ENCODE results near the gene RNLS.

DNA sequence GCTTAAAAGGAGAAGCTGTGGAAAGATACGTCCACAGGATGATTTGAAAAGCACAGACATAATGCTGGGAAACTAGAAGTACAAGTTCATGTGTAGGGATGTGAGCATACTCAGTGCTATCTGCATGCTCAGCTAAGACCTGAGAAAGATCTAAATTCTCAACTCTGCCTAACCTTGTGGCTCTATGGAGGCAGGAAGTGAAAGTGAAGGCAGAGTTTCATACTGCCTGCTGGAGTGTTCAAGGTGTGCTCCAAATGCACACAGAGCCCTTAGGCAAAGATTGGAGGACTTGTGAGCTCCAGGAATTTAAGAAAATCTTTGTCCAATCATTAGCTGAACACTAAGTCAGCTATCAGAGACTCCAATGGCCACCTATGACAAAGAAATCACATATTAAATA is 190.9 kb downstream of the RNLS start:
- TF ChIP-seq, protein P1, sequence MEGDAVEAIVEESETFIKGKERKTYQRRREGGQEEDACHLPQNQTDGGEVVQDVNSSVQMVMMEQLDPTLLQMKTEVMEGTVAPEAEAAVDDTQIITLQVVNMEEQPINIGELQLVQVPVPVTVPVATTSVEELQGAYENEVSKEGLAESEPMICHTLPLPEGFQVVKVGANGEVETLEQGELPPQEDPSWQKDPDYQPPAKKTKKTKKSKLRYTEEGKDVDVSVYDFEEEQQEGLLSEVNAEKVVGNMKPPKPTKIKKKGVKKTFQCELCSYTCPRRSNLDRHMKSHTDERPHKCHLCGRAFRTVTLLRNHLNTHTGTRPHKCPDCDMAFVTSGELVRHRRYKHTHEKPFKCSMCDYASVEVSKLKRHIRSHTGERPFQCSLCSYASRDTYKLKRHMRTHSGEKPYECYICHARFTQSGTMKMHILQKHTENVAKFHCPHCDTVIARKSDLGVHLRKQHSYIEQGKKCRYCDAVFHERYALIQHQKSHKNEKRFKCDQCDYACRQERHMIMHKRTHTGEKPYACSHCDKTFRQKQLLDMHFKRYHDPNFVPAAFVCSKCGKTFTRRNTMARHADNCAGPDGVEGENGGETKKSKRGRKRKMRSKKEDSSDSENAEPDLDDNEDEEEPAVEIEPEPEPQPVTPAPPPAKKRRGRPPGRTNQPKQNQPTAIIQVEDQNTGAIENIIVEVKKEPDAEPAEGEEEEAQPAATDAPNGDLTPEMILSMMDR (tag by site-specific recombination; IDR thresholded peaks at IDR 0.05) = no peak
- TF ChIP-seq, protein P2, sequence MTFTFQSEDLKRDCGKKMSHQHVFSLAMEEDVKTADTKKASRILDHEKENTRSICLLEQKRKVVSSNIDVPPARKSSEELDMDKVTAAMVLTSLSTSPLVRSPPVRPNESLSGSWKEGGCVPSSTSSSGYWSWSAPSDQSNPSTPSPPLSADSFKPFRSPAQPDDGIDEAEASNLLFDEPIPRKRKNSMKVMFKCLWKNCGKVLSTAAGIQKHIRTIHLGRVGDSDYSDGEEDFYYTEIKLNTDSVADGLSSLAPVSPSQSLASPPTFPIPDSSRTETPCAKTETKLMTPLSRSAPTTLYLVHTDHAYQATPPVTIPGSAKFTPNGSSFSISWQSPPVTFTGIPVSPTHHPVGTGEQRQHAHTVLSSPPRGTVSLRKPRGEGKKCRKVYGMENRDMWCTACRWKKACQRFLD (tag by site-specific recombination; IDR thresholded peaks at IDR 0.05) = no peak
- TF ChIP-seq, protein P3, sequence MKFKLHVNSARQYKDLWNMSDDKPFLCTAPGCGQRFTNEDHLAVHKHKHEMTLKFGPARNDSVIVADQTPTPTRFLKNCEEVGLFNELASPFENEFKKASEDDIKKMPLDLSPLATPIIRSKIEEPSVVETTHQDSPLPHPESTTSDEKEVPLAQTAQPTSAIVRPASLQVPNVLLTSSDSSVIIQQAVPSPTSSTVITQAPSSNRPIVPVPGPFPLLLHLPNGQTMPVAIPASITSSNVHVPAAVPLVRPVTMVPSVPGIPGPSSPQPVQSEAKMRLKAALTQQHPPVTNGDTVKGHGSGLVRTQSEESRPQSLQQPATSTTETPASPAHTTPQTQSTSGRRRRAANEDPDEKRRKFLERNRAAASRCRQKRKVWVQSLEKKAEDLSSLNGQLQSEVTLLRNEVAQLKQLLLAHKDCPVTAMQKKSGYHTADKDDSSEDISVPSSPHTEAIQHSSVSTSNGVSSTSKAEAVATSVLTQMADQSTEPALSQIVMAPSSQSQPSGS (tag by site-specific recombination; IDR thresholded peaks at IDR 0.05; ENCODE audit: low read depth) = no peak
- TF ChIP-seq GFI1B (tag by site-specific recombination; IDR thresholded peaks at IDR 0.05) (no peak), ZNF302 (tag by site-specific recombination; IDR thresholded peaks at IDR 0.05; ENCODE audit: low read depth) (no peak), GLIS1 (tag by site-specific recombination; IDR thresholded peaks at IDR 0.05) (no peak), ZNF624 (tag by site-specific recombination; IDR thresholded peaks at IDR 0.05) (no peak)
- TF ChIP-seq, protein P4, sequence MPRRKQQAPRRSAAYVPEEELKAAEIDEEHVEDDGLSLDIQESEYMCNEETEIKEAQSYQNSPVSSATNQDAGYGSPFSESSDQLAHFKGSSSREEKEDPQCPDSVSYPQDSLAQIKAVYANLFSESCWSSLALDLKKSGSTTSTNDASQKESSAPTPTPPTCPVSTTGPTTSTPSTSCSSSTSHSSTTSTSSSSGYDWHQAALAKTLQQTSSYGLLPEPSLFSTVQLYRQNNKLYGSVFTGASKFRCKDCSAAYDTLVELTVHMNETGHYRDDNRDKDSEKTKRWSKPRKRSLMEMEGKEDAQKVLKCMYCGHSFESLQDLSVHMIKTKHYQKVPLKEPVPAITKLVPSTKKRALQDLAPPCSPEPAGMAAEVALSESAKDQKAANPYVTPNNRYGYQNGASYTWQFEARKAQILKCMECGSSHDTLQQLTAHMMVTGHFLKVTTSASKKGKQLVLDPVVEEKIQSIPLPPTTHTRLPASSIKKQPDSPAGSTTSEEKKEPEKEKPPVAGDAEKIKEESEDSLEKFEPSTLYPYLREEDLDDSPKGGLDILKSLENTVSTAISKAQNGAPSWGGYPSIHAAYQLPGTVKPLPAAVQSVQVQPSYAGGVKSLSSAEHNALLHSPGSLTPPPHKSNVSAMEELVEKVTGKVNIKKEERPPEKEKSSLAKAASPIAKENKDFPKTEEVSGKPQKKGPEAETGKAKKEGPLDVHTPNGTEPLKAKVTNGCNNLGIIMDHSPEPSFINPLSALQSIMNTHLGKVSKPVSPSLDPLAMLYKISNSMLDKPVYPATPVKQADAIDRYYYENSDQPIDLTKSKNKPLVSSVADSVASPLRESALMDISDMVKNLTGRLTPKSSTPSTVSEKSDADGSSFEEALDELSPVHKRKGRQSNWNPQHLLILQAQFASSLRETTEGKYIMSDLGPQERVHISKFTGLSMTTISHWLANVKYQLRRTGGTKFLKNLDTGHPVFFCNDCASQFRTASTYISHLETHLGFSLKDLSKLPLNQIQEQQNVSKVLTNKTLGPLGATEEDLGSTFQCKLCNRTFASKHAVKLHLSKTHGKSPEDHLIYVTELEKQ (tag by site-specific recombination; IDR thresholded peaks at IDR 0.05; ENCODE audit: borderline replicate concordance) = no peak
- TF ChIP-seq, protein P5, sequence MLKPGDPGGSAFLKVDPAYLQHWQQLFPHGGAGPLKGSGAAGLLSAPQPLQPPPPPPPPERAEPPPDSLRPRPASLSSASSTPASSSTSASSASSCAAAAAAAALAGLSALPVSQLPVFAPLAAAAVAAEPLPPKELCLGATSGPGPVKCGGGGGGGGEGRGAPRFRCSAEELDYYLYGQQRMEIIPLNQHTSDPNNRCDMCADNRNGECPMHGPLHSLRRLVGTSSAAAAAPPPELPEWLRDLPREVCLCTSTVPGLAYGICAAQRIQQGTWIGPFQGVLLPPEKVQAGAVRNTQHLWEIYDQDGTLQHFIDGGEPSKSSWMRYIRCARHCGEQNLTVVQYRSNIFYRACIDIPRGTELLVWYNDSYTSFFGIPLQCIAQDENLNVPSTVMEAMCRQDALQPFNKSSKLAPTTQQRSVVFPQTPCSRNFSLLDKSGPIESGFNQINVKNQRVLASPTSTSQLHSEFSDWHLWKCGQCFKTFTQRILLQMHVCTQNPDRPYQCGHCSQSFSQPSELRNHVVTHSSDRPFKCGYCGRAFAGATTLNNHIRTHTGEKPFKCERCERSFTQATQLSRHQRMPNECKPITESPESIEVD (tag by site-specific recombination; IDR thresholded peaks at IDR 0.05) = no peak
